T-helper 2 cell (primary cell): Measurements from ENCODE around the gene TCF12.
A peak's percentile ranks its signal among the peaks of the same experiment; 100 is the strongest.
"Not testable (repeated sequence)": the region's sequence is repeated elsewhere in the genome, so short reads cannot be mapped to it uniquely, and the experiment has no call there.

Experiments used
- DNase-seq, 5 experiments: peaks; one replicate each; pipeline versions ENCODE4 v3.0.0 to v3.0.0-alpha.2; 2012 to 2022

TCF12 gene

GRCh38 chr15:56916825-56917477 is 1.5 kb upstream of the TCF12 start:
- no peak for DNase-seq

GRCh38 chr15:56917652-56918045 is 795 bp upstream of the TCF12 start:
- peak in 1 of 5 experiments; percentile 37 for DNase-seq

DNA sequence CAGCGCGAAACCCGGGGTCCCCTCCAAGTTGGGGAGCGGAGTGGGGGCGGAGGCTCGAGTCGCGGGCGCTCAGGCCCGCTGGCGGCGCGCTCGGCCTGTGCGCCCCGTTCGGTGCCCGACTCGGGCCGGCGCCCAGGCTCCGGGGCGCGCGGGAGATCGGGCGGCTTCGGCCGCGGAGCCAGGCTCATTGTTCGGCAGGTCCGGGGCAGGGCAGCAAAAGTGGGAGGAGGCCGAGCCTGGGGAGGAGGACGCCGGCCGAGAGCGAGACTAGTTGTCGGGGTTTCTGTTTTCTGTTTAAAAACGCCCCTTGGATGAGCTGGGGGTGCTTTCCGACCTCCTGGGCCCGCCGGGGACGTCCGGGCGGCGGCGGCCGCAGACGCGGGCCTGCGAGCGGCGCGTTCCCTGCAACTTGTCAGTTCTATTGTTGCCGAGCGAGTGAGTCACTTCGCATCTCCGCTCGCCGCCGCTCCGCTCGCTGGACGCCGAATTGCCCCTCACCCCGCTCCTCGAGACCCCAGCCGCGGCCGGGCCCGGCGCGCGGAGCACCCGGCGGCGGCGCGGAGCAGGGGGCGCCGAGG is 676 bp downstream of the TCF12 start:
- DNase-seq, result peak; percentile 21 to 77 (median 38)

GRCh38 chr15:56919609-56920366 is 1.3 kb downstream of the TCF12 start:
- DNase-seq, result no peak

- DNase-seq, result peak in 1 of 5 experiments; percentile 38
Measured at GRCh38 chr15:56920367-56920627, 1.9 kb downstream of the TCF12 start.

- DNase-seq, result no peak
Measured at GRCh38 chr15:56923174-56923591, 4.7 kb downstream of the TCF12 start.

- no peak for DNase-seq
Measured at GRCh38 chr15:56927816-56928215, 9.4 kb downstream of the TCF12 start.

DNA sequence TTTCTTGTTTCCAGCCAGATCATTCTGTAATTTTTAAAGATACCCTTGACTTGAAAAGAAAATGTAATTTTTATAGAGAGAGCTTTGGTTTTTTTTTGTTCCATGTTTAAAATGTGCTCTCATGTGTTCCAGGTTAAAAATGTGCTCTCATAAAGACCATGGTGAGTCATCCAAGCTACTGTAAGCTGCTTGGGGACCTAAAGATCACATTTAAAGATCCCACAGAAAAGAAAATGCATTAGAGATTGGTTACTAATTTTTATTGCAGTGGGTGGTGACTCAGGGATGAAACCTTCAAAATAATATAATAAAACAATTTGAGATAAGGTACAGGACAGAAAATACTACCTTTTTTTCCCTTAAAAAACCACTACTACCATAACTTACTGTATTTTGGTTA is 11.0 kb downstream of the TCF12 start:
- no peak for DNase-seq

DNA sequence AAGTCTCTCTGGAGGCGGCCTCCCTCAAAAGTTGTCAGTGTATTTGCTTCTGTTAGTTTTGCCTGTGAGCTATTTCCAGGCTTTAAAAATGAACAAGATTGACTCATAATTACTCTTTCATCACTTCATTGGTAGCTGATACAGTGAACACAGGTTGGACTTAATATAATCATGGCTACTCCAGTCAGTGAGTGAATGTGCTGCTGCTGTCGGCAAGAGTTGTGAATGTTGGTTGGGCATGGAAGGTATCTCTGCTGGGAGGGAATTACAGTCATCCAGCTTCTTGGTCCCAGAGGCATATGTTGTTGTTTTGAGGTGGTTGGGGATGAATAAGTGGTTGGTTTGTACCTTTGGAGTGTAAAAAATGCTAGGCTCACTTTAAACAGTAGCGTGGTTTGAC is 11.5 kb downstream of the TCF12 start:
- DNase-seq, result no peak

DNA sequence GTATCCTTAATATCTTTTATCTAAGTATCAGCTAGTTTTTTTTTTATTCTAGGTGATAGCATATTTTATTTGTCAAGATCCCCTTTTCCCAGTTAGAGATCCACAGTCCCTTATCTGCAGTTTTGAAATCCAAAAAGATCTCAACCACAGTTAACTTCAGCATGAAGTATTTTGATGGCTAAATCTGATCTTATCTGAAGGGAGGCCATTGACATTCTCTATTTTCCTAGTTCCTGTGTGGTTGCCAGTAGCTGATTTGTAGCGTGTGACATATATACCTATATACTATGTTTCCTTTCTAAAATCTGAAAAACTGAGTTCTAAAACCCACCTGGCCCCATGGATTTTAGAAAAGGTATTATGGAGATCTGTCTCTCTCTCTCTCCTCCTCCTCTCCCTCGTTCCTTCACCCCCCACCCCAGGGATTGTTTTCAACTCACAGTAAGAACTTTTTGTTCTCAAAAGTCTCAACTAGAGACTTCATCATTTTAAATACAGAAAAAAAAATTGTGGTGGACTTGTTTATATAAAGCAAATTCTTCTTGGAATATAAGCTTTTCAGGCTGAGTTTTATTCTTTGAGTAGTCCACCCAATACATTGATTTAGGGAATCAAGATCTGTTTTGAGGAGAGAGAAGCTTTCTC is 12.3 kb downstream of the TCF12 start:
- DNase-seq, result no peak

DNA sequence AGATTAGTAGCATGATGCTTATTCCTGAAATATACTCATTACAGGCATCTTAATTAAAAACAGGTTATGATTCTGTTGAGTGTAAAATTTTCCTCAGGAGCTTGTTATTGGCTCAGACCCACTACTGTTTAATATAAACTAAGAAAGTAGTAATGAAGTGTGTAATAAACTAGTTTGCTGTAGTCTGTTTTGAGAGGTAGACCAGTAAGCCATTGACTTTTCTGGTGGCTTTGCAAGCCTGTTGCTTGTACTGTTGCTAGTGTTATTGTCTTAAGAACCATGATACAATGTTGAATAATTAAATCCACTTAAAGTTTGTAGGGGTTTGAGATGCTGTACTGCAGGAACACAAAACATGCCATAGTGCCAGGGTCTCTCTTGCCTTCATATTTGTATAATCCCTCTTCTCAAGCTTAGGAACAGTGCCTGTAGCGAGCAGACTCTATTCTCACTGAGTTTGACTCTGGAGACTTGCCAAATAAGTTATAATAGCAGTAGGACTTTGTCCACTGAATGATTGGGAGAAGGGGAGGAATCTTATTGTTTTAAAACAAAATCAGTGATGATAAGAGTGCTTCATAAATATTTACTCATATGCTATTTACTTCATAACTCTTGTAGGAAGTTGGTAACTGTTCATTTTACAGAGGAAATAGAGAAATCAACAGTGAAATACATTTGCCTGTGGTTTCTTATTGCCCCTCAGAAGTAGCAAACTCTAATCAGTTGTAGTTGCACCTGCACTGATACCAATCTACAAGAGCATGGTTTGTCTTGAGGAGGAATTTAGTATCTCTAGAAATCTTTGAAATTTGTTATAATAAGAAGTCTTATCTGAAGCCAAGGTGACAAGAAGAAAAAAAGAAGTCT is 13.4 kb downstream of the TCF12 start:
- DNase-seq, result peak in 1 of 5 experiments; percentile 81

GRCh38 chr15:56932509-56932868 is 14.0 kb downstream of the TCF12 start:
- not testable (repeated sequence) for DNase-seq

GRCh38 chr15:56933410-56933809 is 15.0 kb downstream of the TCF12 start:
- no peak for DNase-seq

- no peak for DNase-seq
Measured at GRCh38 chr15:56933811-56934210, 15.4 kb downstream of the TCF12 start.

GRCh38 chr15:56934269-56934668 is 15.8 kb downstream of the TCF12 start:
- DNase-seq, result no peak

- DNase-seq, result no peak
Measured at GRCh38 chr15:56936929-56937328, 18.5 kb downstream of the TCF12 start.

- DNase-seq, result no peak
Measured at GRCh38 chr15:56939257-56939656, 20.8 kb downstream of the TCF12 start.

- DNase-seq, result no peak
Measured at GRCh38 chr15:56940388-56940787, 21.9 kb downstream of the TCF12 start.

- no peak for DNase-seq
Measured at GRCh38 chr15:56942118-56942517, 23.7 kb downstream of the TCF12 start.

DNA sequence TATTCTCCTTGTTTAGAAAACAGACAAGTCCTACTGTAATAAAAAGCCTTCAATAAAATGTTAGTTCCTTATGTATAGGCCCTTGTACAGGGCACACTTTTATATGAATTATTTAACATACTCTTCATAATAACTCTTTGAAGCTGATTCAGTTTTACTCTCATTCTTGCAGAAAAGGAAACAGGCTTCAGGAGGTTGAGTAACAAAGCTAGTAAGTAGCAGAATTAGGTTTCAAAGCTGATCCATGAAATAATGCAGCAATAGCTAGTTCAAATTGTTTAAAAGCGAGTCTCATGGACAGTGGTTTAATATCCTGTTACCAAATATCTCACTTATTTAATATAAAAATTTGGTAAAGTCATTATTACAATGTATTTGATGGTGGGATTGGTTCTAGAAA is 25.0 kb downstream of the TCF12 start:
- DNase-seq, result no peak

GRCh38 chr15:56944485-56944884 is 26.0 kb downstream of the TCF12 start:
- DNase-seq, result no peak

- no peak for DNase-seq
Measured at GRCh38 chr15:56946150-56946549, 27.7 kb downstream of the TCF12 start.
